Measurements from ENCODE around the gene ZRANB3.

The ZRANB3 gene

DNA sequence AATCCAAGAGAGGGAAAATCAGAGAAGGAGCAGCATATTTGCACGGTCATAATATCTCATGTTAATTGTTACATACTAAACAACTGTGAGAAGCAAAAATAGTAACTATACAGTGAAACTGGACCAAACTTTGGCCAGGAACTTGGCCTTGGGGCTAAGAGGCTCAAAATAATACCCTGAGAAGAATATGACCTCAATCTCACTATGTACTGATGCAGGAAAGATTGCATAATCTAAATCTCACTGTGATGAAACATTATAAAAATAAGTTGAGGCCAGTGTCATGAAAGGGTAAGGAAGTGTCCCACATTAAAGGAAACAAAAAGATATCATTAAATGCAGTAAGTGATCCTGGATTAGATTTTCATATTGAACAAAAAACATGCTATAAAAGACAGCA, 36.5 kb downstream of the ZRANB3 start:
- Histone ChIP-seq H3K79me2 (ENCODE audit: low read length) (no peaks in the 10 kb centered on the region), H3K9me3 (ENCODE audit: insufficient read depth, low read length) (no peaks in the 10 kb centered on the region), H4K20me1 (ENCODE audit: insufficient read depth, low read length) (no peaks in the 10 kb centered on the region), H3K9ac (ENCODE audit: low read length) (no peak overlapping the region), H3K36me3 (replicated peaks; ENCODE audit: low read depth, low read length) (peaks cover 3% of the 10 kb centered on the region), H3K27ac (ENCODE audit: low read length) (no peak overlapping the region), H3K27me3 (ENCODE audit: low read depth, low read length) (no peaks in the 10 kb centered on the region), H3K4me3 (ENCODE audit: low read length) (no peak overlapping the region), H3K4me2 (ENCODE audit: low read length) (no peak overlapping the region), H3K4me1 (ENCODE audit: low read length) (no peaks in the 10 kb centered on the region), H2AFZ (ENCODE audit: low read depth, low read length) (no peak overlapping the region)
- TF ChIP-seq, protein P1, sequence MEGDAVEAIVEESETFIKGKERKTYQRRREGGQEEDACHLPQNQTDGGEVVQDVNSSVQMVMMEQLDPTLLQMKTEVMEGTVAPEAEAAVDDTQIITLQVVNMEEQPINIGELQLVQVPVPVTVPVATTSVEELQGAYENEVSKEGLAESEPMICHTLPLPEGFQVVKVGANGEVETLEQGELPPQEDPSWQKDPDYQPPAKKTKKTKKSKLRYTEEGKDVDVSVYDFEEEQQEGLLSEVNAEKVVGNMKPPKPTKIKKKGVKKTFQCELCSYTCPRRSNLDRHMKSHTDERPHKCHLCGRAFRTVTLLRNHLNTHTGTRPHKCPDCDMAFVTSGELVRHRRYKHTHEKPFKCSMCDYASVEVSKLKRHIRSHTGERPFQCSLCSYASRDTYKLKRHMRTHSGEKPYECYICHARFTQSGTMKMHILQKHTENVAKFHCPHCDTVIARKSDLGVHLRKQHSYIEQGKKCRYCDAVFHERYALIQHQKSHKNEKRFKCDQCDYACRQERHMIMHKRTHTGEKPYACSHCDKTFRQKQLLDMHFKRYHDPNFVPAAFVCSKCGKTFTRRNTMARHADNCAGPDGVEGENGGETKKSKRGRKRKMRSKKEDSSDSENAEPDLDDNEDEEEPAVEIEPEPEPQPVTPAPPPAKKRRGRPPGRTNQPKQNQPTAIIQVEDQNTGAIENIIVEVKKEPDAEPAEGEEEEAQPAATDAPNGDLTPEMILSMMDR (IDR thresholded peaks at IDR 0.05; ENCODE audit: low read depth, low read length) = no peak
- TF ChIP-seq EZH2phosphoT487 (IDR thresholded peaks at IDR 0.05; ENCODE audit: low read depth) = no peak

DNA sequence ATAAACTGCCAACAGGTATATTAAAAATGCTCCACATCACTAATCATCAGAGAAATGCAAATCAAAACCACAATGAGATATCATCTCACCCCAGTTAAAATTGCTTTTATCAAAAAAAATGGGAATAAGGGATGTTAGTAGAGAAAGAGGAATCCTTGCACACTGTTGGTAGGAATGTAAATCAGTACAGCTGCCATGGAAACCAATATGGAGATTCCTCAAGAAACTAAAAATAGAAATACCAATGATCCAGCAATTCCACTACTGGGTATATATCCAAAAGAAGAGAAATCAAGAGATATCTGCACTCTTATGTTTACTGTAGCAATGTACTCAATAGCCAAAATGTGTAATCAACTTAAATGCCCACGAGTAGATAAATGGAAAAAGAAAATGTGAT, 40.6 kb downstream of the ZRANB3 start:
- H3K27me3 ChIP-seq (ENCODE audit: low read depth, low read length) = no peaks in the 10 kb centered on the region
- H4K20me1 ChIP-seq (ENCODE audit: insufficient read depth, low read length) = no peaks in the 10 kb centered on the region
- TF ChIP-seq, protein P1 (IDR thresholded peaks at IDR 0.05; ENCODE audit: low read depth, low read length) = no peak
- TF ChIP-seq EZH2phosphoT487 (IDR thresholded peaks at IDR 0.05; ENCODE audit: low read depth) = no peak
- H3K4me3 ChIP-seq (ENCODE audit: low read length) = no peak overlapping the region
- H3K79me2 ChIP-seq (ENCODE audit: low read length) = no peaks in the 10 kb centered on the region
- no peak overlapping the region for H3K27ac ChIP-seq (ENCODE audit: low read length)
- H3K9ac ChIP-seq (ENCODE audit: low read length) = no peak overlapping the region
- H2AFZ ChIP-seq (ENCODE audit: low read depth, low read length) = no peak overlapping the region
- H3K36me3 ChIP-seq (replicated peaks; ENCODE audit: low read depth, low read length) = peaks cover 14% of the 10 kb centered on the region
- H3K4me1 ChIP-seq (ENCODE audit: low read length) = no peaks in the 10 kb centered on the region
- no peaks in the 10 kb centered on the region for H3K9me3 ChIP-seq (ENCODE audit: insufficient read depth, low read length)
- no peak overlapping the region for H3K4me2 ChIP-seq (ENCODE audit: low read length)

DNA sequence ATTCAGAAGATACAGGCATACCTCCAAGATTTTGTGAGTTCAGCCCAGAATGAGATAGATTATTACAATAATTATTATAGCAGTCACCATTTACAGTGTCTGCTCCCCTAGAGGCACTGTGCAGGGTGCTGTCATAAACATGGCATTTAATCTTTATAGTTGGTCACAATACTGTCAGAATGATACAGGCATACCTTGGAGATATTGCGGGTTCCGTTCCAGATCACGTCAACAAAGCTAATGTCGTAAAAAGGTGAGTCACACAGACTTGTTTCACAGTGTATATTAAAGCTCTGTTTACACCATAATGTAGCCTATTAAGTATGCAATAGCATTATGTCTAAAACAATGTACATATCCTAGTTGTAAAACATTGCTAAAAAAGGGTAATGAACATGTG, 45.6 kb downstream of the ZRANB3 start:
- Histone ChIP-seq H3K9ac (ENCODE audit: low read length) (no peak overlapping the region), H3K79me2 (ENCODE audit: low read length) (no peaks in the 10 kb centered on the region), H3K9me3 (ENCODE audit: insufficient read depth, low read length) (no peaks in the 10 kb centered on the region), H2AFZ (ENCODE audit: low read depth, low read length) (no peak overlapping the region), H3K4me1 (ENCODE audit: low read length) (no peaks in the 10 kb centered on the region), H4K20me1 (ENCODE audit: insufficient read depth, low read length) (no peaks in the 10 kb centered on the region), H3K27ac (ENCODE audit: low read length) (no peak overlapping the region), H3K4me2 (ENCODE audit: low read length) (no peak overlapping the region), H3K27me3 (ENCODE audit: low read depth, low read length) (no peaks in the 10 kb centered on the region), H3K4me3 (ENCODE audit: low read length) (no peak overlapping the region), H3K36me3 (replicated peaks; ENCODE audit: low read depth, low read length) (peaks cover 14% of the 10 kb centered on the region)
- TF ChIP-seq, protein P1 (IDR thresholded peaks at IDR 0.05; ENCODE audit: low read depth, low read length) = no peak
- TF ChIP-seq EZH2phosphoT487 (IDR thresholded peaks at IDR 0.05; ENCODE audit: low read depth) = no peak

DNA sequence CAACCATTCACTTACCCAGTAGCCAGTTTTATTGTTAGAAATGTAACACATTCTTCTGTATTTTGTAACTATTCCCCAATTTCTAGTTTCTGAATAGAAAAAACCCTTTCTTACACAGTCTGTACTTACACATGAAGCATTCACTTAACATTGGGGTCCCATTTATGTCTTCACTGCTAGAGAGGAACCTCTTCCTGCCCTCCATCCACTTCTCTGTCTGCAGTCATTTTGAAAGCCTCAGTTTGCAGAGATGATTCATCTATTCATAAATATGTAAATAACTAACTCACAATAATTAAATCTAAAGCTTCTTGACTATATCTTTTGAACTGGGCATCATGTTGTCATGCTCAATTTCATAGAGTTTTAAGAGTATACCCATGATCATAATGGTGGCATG, 55.9 kb downstream of the ZRANB3 start:
- H3K9me3 ChIP-seq (ENCODE audit: insufficient read depth, low read length) = no peaks in the 10 kb centered on the region
- H3K79me2 ChIP-seq (ENCODE audit: low read length) = no peaks in the 10 kb centered on the region
- no peak overlapping the region for H3K27ac ChIP-seq (ENCODE audit: low read length)
- no peaks in the 10 kb centered on the region for H3K36me3 ChIP-seq (replicated peaks; ENCODE audit: low read depth, low read length)
- peak overlapping the region; percentile 38 for H3K4me2 ChIP-seq (ENCODE audit: low read length)
- no peak overlapping the region for H3K9ac ChIP-seq (ENCODE audit: low read length)
- H3K27me3 ChIP-seq (ENCODE audit: low read depth, low read length) = no peaks in the 10 kb centered on the region
- TF ChIP-seq, protein P1 (IDR thresholded peaks at IDR 0.05; ENCODE audit: low read depth, low read length) = no peak
- no peak for TF ChIP-seq EZH2phosphoT487 (IDR thresholded peaks at IDR 0.05; ENCODE audit: low read depth)
- peaks cover 20% of the 10 kb centered on the region for H3K4me1 ChIP-seq (ENCODE audit: low read length)
- H4K20me1 ChIP-seq (ENCODE audit: insufficient read depth, low read length) = no peaks in the 10 kb centered on the region
- H3K4me3 ChIP-seq (ENCODE audit: low read length) = no peak overlapping the region
- no peak overlapping the region for H2AFZ ChIP-seq (ENCODE audit: low read depth, low read length)

Data from OCI-LY3 (cell line).